Prostate gland (tissue), 2 donors: ENCODE results near the gene SF3B3. TPM values are rescaled to one million over a fixed set of nuclear protein-coding genes. Genes with fewer than 3 reads are reported as not detected.

Experiments used
- DNase-seq: peaks from one replicate; pipeline ENCODE4 v3.0.0-alpha.2; 2019; ENCODE audit warnings: low spot score
- H3K27ac ChIP-seq, 2 donors: fragments of 200-600 bp; sonication (generic); 2 replicates each; pipeline ENCODE4 v1.5.1; 2017 to 2019
- H3K27me3 ChIP-seq: fragments of 200-600 bp; sonication (generic); replicated peaks from 2 replicates; pipeline ENCODE4 v1.5.1; 2019; ENCODE audit not compliant: insufficient read depth
- H3K36me3 ChIP-seq, 2 donors: fragments of 200-600 bp; sonication (generic); 1 replicate in 1 of 2; 2 replicates in 1 of 2; pipeline versions ENCODE4 v1.5.1 to v1.8.1; 2017 to 2019
- H3K4me1 ChIP-seq: fragments of 200-600 bp; sonication (generic); replicated peaks from 2 replicates; pipeline ENCODE4 v1.5.1; 2019
- H3K4me3 ChIP-seq, 2 donors: fragments of 200-600 bp; sonication (generic); 2 replicates each; pipeline ENCODE4 v1.5.1; 2017 to 2019
- H3K9me3 ChIP-seq: fragments of 200-600 bp; sonication (generic); 2 replicates; pipeline ENCODE4 v1.5.1; 2017
- CTCF ChIP-seq, 4 experiments: fragments of 200-600 bp in 2 of 4; fragments of 450-650 bp in 2 of 4; sonication (generic) in 2 of 4; IDR thresholded peaks; 1 replicate in 3 of 4; 2 replicates in 1 of 4; pipeline ENCODE4 v1.5.1; 2016 to 2019; ENCODE audit warnings: antibody characterized with exemption in 4 of 4, mild to moderate bottlenecking in 2 of 4, moderate library complexity in 2 of 4
- POLR2A ChIP-seq: fragments of 450-650 bp; IDR thresholded peaks from one replicate; pipeline ENCODE4 v1.6.1; 2016; ENCODE audit warnings: antibody characterized with exemption, mild to moderate bottlenecking
- POLR2AphosphoS5 ChIP-seq: sonication (generic); formaldehyde crosslinking; IDR thresholded peaks from one replicate; pipeline ENCODE4 v1.6.1; 2017; ENCODE audit warnings: antibody characterized with exemption
- WGBS: methylation state at CpG from one replicate; pipeline ENCODE4 v1.1.5; 2018; 5-methylcytosine and 5-hydroxymethylcytosine counted together
- intact Hi-C: fragments of 100-400 bp; cut with DNase I; formaldehyde crosslinking; loops from one replicate; pipeline ENCODE4 v1.14.2; 2022
- total RNA-seq, 2 donors: library from RNA; depleted of rRNA; stranded (reverse); fragments of >200 nt; gene quantifications; one replicate each; pipeline ENCODE4 v1.1.0, GENCODE V29; 2016

The SF3B3 gene
- total RNA-seq, 2 donors from 2014 or later, result 98.4 to 138 TPM

- H3K36me3 ChIP-seq, result no peaks in the 10 kb centered on the region
- no peaks in the 10 kb centered on the region for H3K9me3 ChIP-seq
- H3K27me3 ChIP-seq, result no peaks in the 10 kb centered on the region
- H3K27ac ChIP-seq, result no peak overlapping the region
- no peak for DNase-seq
- H3K4me1 ChIP-seq, result no peaks in the 10 kb centered on the region
- 85% methylated on average over 3 of the region's 3 CpGs for WGBS
- TF ChIP-seq POLR2AphosphoS5, result no peak
- TF ChIP-seq CTCF (IDR thresholded peaks at IDR 0.05), result no peak
- TF ChIP-seq POLR2A, result no peak
- H3K4me3 ChIP-seq, result no peak overlapping the region
- intact Hi-C loops, result no loop called here
Measured at GRCh38 chr16:70600730-70601129, 77.1 kb downstream of the SF3B3 start.

- DNase-seq, result no peak
- no peaks in the 10 kb centered on the region for H3K4me1 ChIP-seq
- no peaks in the 10 kb centered on the region for H3K36me3 ChIP-seq
- intact Hi-C loops, result no loop called here
- no peak overlapping the region for H3K4me3 ChIP-seq
- no peak for TF ChIP-seq CTCF (IDR thresholded peaks at IDR 0.05)
- TF ChIP-seq POLR2A, result no peak
- no peak for TF ChIP-seq POLR2AphosphoS5
- H3K27me3 ChIP-seq, result no peaks in the 10 kb centered on the region
- H3K9me3 ChIP-seq, result no peaks in the 10 kb centered on the region
- H3K27ac ChIP-seq, result no peak overlapping the region
- 80% methylated on average over 8 of the region's 8 CpGs for WGBS
Measured at GRCh38 chr16:70601576-70602575, 78.3 kb downstream of the SF3B3 start.

GRCh38 chr16:70602831-70603230 lies 79.2 kb downstream of the SF3B3 start:
- Histone ChIP-seq H3K27me3 (no peaks in the 10 kb centered on the region), H3K36me3 (no peaks in the 10 kb centered on the region), H3K4me3 (no peak overlapping the region), H3K9me3 (no peaks in the 10 kb centered on the region), H3K27ac (no peak overlapping the region), H3K4me1 (no peaks in the 10 kb centered on the region)
- TF ChIP-seq POLR2A (no peak), CTCF (IDR thresholded peaks at IDR 0.05) (no peak), POLR2AphosphoS5 (no peak)
- WGBS, result 83% methylated on average over 8 of the region's 8 CpGs
- DNase-seq, result no peak
- intact Hi-C loops, result no loop called here

GRCh38 chr16:70604407-70605282 lies 81.0 kb downstream of the SF3B3 start:
- no peaks in the 10 kb centered on the region for H3K4me1 ChIP-seq
- TF ChIP-seq POLR2A (no peak), CTCF (IDR thresholded peaks at IDR 0.05) (no peak), POLR2AphosphoS5 (no peak)
- no peak overlapping the region for H3K27ac ChIP-seq
- no peaks in the 10 kb centered on the region for H3K9me3 ChIP-seq
- DNase-seq, result no peak
- no peak overlapping the region for H3K4me3 ChIP-seq
- 85% methylated on average over 8 of the region's 8 CpGs for WGBS
- H3K27me3 ChIP-seq, result no peaks in the 10 kb centered on the region
- H3K36me3 ChIP-seq, result no peaks in the 10 kb centered on the region
- intact Hi-C loops, result no loop called here
